ENCODE results near the gene DCAF5.

DCAF5 gene

GRCh38 chr14:69001375-69001774 lies 151.5 kb downstream of the DCAF5 start:
- DNase-seq = no peak
